Progenitor cell of endocrine pancreas (in vitro differentiated cells): ENCODE measurements around the gene CBLN1. TPM values are rescaled to one million over a fixed set of nuclear protein-coding genes. Genes with fewer than 3 reads are reported as not detected.

Experiments
- DNase-seq: peaks from one replicate; pipeline ENCODE4 v3.0.0; 2021; ENCODE audit warnings: low spot score; ENCODE audit not compliant: unreplicated experiment
- H3K27ac Mint-ChIP-seq: 2 replicates; pipeline ENCODE4 v1.8.0; 2021; ENCODE audit warnings: mild to moderate bottlenecking, moderate library complexity, mixed read lengths
- H3K27me3 Mint-ChIP-seq: 2 replicates; pipeline ENCODE4 v1.8.0; 2021; ENCODE audit warnings: mixed read lengths
- H3K36me3 Mint-ChIP-seq: 2 replicates; pipeline ENCODE4 v1.8.0; 2022; ENCODE audit warnings: mixed read lengths; ENCODE audit not compliant: insufficient read depth
- H3K4me1 Mint-ChIP-seq: 2 replicates; pipeline ENCODE4 v1.8.0; 2021; ENCODE audit warnings: low read depth, mixed read lengths
- H3K4me3 Mint-ChIP-seq: 2 replicates; pipeline ENCODE4 v1.8.0; 2021; ENCODE audit warnings: low read depth, mild to moderate bottlenecking, moderate library complexity, mixed read lengths
- H3K9me3 Mint-ChIP-seq: 2 replicates; pipeline ENCODE4 v1.8.0; 2021; ENCODE audit warnings: low read depth, mixed read lengths
- total RNA-seq: library from RNA; stranded (reverse); gene quantifications from 2 replicates; pipeline ENCODE4 v1.2.1, GENCODE V29; 2021
- TF ChIP-seq, protein P1 (sequence below): fragments of 200-600 bp; sonication (generic); IDR thresholded peaks from one replicate; pipeline ENCODE4 v1.5.0; 2021; ENCODE audit warnings: antibody characterized with exemption, mild to moderate bottlenecking; ENCODE audit not compliant: unreplicated experiment

CBLN1 gene
- total RNA-seq, 1 donor from 2014 or later = 0.62 TPM

DNA sequence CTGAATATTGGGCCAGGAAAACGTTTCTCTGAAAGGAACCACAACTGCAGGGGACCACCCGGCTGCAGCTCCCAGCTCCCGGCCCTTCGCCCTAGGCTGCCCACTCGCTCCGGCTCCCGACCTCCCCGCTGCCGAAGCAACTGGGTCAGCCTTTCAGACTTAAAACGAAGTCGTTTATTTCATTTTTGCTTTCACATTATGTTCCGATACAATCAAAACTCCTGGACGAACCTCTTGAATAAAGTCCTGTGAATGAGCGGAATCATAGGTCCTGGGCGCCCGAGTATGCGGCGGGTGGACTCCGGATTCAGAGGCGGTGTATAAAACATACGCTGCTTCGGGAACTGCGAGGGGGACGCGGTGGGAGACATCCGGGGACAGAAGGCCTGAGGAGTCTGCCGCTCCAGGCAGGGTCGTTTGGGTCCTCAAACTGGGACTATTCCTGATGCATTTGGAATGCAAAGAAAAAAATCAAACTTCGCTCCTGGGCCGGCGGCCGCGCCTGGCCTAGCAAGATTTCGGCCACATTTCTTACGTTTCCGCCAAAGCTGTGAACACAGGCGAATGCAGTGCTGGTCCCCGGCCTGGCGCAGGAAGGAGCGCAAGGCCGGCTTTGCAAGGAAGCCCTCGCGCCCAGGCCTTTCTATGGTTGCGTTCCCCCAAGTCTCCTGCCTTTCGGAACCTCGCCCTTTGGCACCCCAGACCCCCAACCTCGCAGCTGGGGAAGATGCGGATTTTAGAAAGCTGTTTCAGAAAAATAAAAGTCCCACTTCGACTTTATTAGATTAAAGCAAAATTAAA, 3.7 kb downstream of the CBLN1 start:
- H3K4me3 Mint-ChIP-seq = no peak overlapping the region
- H3K27ac Mint-ChIP-seq = no peak overlapping the region
- peaks cover 88% of the 10 kb centered on the region for H3K27me3 Mint-ChIP-seq
- H3K9me3 Mint-ChIP-seq = no peaks in the 10 kb centered on the region
- TF ChIP-seq, protein P1, sequence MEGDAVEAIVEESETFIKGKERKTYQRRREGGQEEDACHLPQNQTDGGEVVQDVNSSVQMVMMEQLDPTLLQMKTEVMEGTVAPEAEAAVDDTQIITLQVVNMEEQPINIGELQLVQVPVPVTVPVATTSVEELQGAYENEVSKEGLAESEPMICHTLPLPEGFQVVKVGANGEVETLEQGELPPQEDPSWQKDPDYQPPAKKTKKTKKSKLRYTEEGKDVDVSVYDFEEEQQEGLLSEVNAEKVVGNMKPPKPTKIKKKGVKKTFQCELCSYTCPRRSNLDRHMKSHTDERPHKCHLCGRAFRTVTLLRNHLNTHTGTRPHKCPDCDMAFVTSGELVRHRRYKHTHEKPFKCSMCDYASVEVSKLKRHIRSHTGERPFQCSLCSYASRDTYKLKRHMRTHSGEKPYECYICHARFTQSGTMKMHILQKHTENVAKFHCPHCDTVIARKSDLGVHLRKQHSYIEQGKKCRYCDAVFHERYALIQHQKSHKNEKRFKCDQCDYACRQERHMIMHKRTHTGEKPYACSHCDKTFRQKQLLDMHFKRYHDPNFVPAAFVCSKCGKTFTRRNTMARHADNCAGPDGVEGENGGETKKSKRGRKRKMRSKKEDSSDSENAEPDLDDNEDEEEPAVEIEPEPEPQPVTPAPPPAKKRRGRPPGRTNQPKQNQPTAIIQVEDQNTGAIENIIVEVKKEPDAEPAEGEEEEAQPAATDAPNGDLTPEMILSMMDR = no peak
- DNase-seq = no peak
- H3K36me3 Mint-ChIP-seq = no peaks in the 10 kb centered on the region
- peaks cover 8% of the 10 kb centered on the region for H3K4me1 Mint-ChIP-seq

DNA sequence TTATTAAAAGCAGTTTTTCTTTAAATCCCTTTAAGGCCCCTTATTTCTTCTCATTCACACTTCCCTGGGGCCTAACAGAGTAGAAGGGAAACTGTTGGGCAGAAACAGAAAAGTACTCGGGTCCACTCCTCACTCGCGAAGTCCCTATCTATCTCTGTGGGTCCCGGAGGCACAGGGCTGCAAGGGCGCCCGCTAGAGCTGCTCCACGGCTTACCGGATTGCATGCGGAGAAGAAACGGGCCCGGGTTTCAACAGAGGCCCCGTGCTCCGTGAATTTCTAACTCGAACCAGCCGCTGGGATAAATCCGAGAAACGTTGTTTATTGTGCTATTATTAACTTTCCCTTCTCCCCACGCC, 4.3 kb downstream of the CBLN1 start:
- TF ChIP-seq, protein P1 = no peak
- DNase-seq = no peak
- H3K4me3 Mint-ChIP-seq = no peak overlapping the region
- no peak overlapping the region for H3K27ac Mint-ChIP-seq
- H3K36me3 Mint-ChIP-seq = no peaks in the 10 kb centered on the region
- peaks cover 88% of the 10 kb centered on the region for H3K27me3 Mint-ChIP-seq
- H3K4me1 Mint-ChIP-seq = peaks cover 4% of the 10 kb centered on the region
- H3K9me3 Mint-ChIP-seq = no peaks in the 10 kb centered on the region

DNA sequence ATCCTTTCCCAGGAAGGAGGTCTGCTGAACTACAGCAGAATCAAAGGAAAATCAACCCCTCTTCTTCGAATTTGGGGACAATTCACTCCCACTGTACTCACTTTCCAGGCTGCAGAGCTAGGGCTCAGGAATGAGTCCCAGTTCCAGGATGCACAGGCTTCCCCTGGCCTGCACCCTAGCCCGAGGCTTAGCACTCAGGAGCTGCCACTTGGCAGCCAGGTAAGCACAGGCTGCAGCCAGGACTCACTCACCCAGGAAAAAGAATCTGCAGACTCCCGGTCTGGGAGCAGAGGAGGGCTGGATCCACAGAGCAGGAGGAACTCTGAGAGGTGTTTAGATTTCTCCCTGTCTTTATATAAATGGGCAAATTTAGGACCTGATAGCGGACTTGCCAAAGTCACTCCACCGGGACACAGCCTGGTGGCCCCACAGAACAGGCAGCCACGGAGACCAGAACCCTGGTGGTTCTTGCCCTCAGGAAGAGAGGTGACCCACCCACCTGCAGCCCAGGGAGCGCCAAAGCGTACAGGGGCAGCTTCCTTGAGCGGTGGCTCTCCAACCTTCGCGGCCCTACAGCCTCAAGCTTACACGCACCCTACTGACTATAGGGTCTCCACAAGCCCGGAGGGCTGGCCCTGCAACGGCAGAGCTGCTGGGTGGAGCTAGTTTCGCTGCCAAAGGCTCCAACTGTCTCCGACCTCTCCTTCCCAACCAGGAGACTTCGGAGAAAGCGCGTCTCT, 4.8 kb downstream of the CBLN1 start:
- H3K4me3 Mint-ChIP-seq = no peak overlapping the region
- no peaks in the 10 kb centered on the region for H3K9me3 Mint-ChIP-seq
- H3K27ac Mint-ChIP-seq = no peak overlapping the region
- H3K4me1 Mint-ChIP-seq = peaks cover 4% of the 10 kb centered on the region
- H3K36me3 Mint-ChIP-seq = no peaks in the 10 kb centered on the region
- H3K27me3 Mint-ChIP-seq = peaks cover 94% of the 10 kb centered on the region
- TF ChIP-seq, protein P1 = no peak
- DNase-seq = no peak

DNA sequence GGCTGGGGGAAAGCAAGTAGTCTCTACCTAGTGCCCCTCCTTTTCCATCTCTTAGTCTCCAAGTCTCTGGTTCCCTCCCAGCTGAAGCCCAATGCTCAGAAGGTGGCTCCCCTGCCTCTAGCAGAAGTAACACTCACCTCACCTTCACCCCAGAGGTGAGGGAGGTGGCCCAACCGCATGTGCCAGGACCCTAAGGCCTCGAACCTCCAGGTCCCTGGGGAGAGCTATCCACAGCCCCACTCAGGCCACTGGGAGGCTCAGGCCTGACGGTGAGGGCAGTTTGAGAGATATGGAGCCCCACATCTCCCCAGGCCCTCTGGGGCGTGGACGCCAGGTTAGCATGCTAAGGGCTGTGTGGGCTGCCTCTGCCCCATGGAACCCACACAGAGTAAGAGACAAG, 5.8 kb downstream of the CBLN1 start:
- H3K4me3 Mint-ChIP-seq = no peak overlapping the region
- peaks cover 98% of the 10 kb centered on the region for H3K27me3 Mint-ChIP-seq
- no peak for DNase-seq
- H3K4me1 Mint-ChIP-seq = peaks cover 4% of the 10 kb centered on the region
- TF ChIP-seq, protein P1 = no peak
- no peak overlapping the region for H3K27ac Mint-ChIP-seq
- H3K36me3 Mint-ChIP-seq = no peaks in the 10 kb centered on the region
- no peaks in the 10 kb centered on the region for H3K9me3 Mint-ChIP-seq

DNA sequence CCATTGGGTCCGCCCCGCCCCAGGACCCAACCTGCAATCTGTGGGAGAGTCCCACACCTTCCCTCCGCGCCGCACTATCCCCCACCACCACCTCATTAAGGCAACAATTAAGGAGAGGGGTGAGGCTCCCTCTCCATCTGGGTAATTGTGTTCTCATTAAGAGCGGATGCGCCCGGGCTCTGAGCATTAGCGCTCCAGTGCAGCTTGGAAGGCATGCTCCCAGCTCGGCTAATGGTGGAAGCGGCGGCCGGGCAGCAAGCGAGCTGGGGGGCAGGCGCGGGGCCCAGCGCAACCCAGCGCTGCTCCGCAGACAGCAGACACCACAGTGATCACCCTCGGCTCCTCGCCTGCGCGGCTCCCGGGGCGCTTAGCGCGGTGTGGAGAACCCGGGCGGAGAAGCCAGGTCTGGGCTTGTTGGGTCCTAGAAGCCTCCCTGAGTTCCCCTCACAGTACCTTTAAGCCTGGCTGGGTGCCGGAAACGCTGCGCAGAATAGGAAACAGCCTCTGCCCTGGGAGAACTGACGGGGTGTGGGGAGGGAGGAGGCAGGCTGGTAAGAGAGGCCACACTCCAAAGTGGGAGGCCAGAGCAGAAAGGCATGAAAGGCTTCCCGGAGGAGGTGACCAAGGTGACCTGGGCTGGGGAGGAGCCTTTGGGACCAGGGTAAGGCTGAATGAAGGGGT, 6.4 kb downstream of the CBLN1 start:
- Mint-ChIP-seq H3K9me3 (no peaks in the 10 kb centered on the region), H3K4me1 (peaks cover 4% of the 10 kb centered on the region), H3K4me3 (no peak overlapping the region), H3K27ac (no peak overlapping the region), H3K27me3 (peaks cover 96% of the 10 kb centered on the region), H3K36me3 (no peaks in the 10 kb centered on the region)
- TF ChIP-seq, protein P1 = no peak
- DNase-seq = no peak
